Panc1 (cell line): ENCODE data around the gene TLCD3A.
"Not testable (repeated sequence)": the region's sequence is repeated elsewhere in the genome, so short reads cannot be mapped to it uniquely, and the experiment has no call there.

Experiments
- POLR2AphosphoS5 ChIP-seq: IDR thresholded peaks from 2 replicates; pipeline ENCODE4 v1.6.1; 2012; ENCODE audit warnings: mild to moderate bottlenecking, low read depth, low read length, moderate library complexity
- TCF7L2 ChIP-seq: IDR thresholded peaks from 2 replicates; pipeline ENCODE4 v1.6.1; 2011; ENCODE audit warnings: mild to moderate bottlenecking, low read depth, low read length, inconsistent platforms
- TF ChIP-seq, protein P1 (sequence below): fragments of 450-650 bp; IDR thresholded peaks from 2 replicates; pipeline ENCODE4 v1.5.1; 2017; ENCODE audit warnings: mild to moderate bottlenecking
- TF ChIP-seq, protein P2 (sequence below), 2 experiments: IDR thresholded peaks; 2 replicates each; pipeline ENCODE4 v1.6.1; 2011 to 2012; ENCODE audit warnings: low read depth in 2 of 2, control low read depth in 1 of 2, low read length in 1 of 2, mild to moderate bottlenecking in 1 of 2, moderate library complexity in 1 of 2; ENCODE audit not compliant: insufficient read depth in 1 of 2

DNA sequence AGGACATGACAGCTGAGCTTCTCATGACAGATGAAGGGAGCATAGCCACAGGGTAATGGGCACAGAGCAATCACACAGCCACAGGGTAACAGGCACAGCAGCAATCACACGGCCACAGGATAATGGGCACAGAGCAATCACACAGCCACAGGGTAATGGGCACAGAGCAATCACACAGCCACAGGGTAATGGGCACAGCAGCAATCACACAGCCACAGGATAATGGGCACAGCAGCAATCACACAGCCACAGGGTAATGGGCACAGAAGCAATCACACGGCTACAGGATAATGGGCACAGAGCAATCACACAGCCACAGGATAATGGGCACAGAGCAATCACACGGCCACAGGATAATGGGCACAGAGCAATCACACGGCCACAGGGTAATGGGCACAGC is 16.2 kb downstream of the TLCD3A start:
- TF ChIP-seq, protein P1, sequence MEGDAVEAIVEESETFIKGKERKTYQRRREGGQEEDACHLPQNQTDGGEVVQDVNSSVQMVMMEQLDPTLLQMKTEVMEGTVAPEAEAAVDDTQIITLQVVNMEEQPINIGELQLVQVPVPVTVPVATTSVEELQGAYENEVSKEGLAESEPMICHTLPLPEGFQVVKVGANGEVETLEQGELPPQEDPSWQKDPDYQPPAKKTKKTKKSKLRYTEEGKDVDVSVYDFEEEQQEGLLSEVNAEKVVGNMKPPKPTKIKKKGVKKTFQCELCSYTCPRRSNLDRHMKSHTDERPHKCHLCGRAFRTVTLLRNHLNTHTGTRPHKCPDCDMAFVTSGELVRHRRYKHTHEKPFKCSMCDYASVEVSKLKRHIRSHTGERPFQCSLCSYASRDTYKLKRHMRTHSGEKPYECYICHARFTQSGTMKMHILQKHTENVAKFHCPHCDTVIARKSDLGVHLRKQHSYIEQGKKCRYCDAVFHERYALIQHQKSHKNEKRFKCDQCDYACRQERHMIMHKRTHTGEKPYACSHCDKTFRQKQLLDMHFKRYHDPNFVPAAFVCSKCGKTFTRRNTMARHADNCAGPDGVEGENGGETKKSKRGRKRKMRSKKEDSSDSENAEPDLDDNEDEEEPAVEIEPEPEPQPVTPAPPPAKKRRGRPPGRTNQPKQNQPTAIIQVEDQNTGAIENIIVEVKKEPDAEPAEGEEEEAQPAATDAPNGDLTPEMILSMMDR, result not testable (repeated sequence)
- TF ChIP-seq TCF7L2, POLR2AphosphoS5: not testable (repeated sequence)
- TF ChIP-seq, protein P2, sequence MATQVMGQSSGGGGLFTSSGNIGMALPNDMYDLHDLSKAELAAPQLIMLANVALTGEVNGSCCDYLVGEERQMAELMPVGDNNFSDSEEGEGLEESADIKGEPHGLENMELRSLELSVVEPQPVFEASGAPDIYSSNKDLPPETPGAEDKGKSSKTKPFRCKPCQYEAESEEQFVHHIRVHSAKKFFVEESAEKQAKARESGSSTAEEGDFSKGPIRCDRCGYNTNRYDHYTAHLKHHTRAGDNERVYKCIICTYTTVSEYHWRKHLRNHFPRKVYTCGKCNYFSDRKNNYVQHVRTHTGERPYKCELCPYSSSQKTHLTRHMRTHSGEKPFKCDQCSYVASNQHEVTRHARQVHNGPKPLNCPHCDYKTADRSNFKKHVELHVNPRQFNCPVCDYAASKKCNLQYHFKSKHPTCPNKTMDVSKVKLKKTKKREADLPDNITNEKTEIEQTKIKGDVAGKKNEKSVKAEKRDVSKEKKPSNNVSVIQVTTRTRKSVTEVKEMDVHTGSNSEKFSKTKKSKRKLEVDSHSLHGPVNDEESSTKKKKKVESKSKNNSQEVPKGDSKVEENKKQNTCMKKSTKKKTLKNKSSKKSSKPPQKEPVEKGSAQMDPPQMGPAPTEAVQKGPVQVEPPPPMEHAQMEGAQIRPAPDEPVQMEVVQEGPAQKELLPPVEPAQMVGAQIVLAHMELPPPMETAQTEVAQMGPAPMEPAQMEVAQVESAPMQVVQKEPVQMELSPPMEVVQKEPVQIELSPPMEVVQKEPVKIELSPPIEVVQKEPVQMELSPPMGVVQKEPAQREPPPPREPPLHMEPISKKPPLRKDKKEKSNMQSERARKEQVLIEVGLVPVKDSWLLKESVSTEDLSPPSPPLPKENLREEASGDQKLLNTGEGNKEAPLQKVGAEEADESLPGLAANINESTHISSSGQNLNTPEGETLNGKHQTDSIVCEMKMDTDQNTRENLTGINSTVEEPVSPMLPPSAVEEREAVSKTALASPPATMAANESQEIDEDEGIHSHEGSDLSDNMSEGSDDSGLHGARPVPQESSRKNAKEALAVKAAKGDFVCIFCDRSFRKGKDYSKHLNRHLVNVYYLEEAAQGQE (IDR thresholded peaks at IDR 0.05; ENCODE audit: insufficient read depth in 1 of 2, low read depth in 2 of 2, low read length in 1 of 2), result not testable (repeated sequence)
